ENCODE results near the gene SDS. TPM values are rescaled to one million over a fixed set of nuclear protein-coding genes. Genes with fewer than 3 reads are reported as not detected.

Gene SDS
- total RNA-seq, 2 experiments from 2014 or later, result not detected

DNA sequence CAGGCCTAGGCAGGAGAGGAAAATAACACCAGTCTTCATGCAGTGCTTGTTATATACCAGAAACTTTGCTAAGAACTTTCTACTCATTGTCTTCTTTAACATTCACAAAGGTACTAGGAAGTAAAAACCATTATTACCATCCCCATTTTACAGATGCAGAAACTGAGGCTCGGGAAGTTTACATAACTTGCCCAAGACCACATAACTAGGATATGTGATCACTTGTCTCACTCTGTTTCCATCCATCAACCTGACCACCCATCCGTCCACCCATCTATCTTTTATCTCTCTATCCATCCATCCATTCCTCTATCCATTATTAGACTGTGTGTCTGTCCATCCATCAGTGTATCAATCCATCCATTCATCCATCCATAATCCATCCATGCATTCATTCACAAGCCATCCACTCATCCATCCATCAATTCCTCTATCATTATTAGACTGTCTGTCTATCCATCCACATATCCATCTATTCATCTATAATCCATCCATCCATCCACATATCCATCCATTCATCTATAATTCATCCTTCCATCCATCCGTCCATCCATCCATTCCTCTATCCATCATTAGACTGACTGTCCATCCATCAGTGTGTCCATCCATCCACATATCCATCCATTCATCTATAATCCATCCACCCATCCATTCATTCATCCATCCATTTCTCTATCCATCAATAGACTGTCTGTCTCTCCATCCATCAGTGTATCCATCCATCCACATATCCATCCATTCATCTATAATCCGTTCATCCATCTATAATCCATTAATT lies 35.0 kb upstream of the SDS start:
- H3K27ac Mint-ChIP-seq, result no peak overlapping the region
- no peaks in the 10 kb centered on the region for H3K4me1 Mint-ChIP-seq
- no peaks in the 10 kb centered on the region for H3K27me3 Mint-ChIP-seq
- no peak overlapping the region for H3K4me3 Mint-ChIP-seq
- DNase-seq, result no peak
- no peaks in the 10 kb centered on the region for H3K36me3 Mint-ChIP-seq (ENCODE audit: low read depth)
- ChIA-PET POLR2A (no interaction called here), CTCF (no interaction called here)
- no peaks in the 10 kb centered on the region for H3K9me3 Mint-ChIP-seq

DNA sequence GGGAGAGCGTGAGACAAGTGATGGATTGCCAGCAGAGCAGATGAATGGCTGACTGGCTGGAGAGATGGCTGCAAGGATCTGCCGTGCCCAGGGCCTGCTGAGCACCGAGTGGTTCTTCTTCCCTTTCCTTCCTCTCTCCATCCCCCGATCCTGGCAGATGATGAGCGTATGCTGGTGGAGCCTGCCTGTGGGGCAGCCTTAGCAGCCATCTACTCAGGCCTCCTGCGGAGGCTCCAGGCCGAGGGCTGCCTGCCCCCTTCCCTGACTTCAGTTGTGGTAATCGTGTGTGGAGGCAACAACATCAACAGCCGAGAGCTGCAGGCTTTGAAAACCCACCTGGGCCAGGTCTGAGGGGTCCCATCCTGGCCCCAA lies 34.0 kb upstream of the SDS start:
- ChIA-PET CTCF (no interaction called here), POLR2A (no interaction called here)
- Mint-ChIP-seq H3K27ac (no peak overlapping the region), H3K4me3 (no peak overlapping the region), H3K9me3 (no peaks in the 10 kb centered on the region), H3K4me1 (no peaks in the 10 kb centered on the region), H3K27me3 (no peaks in the 10 kb centered on the region), H3K36me3 (ENCODE audit: low read depth) (no peaks in the 10 kb centered on the region)
- no peak for DNase-seq

DNA sequence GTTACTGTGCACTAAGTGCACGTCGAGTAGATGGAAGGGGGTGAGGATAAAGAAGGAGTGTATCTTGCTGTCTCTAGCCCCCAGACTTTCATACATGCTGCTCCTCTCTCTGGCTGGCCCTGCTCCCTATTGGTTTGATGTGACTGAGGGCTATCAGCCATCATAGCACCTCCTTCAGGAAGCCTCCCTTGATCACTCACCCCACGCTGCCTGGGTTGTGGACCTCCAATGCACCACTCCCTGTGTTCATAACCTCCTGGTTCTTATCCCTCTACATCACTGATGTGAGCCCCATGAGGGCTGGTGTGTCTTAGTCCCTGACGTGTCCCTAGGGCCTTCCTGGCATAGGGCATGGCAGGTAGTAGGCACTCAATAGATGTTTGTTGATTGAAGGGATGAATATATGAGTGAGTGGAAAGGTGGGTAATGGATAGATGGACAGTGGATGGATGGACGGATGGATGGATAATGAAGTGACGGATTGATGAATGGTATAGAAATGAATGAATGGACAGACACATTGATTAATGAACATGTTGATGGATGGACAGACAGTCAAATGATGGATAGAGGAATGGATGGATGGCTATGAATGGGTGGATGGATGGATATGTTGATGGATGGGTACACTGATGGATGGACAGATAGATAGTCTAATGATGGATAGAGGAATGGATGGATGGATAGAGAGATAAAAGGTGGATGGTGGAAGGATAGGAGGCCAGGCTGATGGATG lies 33.5 kb upstream of the SDS start:
- Mint-ChIP-seq H3K4me3 (no peak overlapping the region), H3K27ac (no peak overlapping the region), H3K9me3 (no peaks in the 10 kb centered on the region), H3K36me3 (ENCODE audit: low read depth) (no peaks in the 10 kb centered on the region), H3K4me1 (no peaks in the 10 kb centered on the region), H3K27me3 (no peaks in the 10 kb centered on the region)
- CTCF ChIA-PET, result no interaction called here
- POLR2A ChIA-PET, result no interaction called here
- no peak for DNase-seq

DNA sequence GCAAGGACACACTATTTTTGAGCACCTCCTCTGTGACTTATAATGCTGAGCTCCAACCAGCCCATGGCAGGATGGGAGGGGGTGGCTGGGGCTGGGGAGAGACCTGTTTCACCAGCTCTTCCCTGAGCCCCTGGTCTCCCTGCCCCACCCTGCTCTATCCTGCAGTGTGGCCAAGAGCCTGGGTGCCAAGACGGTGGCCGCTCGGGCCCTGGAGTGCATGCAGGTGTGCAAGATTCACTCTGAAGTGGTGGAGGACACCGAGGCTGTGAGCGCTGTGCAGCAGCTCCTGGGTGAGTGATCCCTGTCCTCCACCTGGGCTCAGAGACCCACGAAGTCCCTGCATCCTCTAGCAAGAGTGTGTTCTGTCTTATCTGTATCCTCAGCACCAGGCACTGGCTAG lies 32.9 kb upstream of the SDS start:
- H3K9me3 Mint-ChIP-seq, result no peaks in the 10 kb centered on the region
- no peak for DNase-seq
- H3K36me3 Mint-ChIP-seq (ENCODE audit: low read depth), result no peaks in the 10 kb centered on the region
- CTCF ChIA-PET, result no interaction called here
- no peaks in the 10 kb centered on the region for H3K4me1 Mint-ChIP-seq
- H3K4me3 Mint-ChIP-seq, result no peak overlapping the region
- no peaks in the 10 kb centered on the region for H3K27me3 Mint-ChIP-seq
- POLR2A ChIA-PET, result no interaction called here
- no peak overlapping the region for H3K27ac Mint-ChIP-seq

DNA sequence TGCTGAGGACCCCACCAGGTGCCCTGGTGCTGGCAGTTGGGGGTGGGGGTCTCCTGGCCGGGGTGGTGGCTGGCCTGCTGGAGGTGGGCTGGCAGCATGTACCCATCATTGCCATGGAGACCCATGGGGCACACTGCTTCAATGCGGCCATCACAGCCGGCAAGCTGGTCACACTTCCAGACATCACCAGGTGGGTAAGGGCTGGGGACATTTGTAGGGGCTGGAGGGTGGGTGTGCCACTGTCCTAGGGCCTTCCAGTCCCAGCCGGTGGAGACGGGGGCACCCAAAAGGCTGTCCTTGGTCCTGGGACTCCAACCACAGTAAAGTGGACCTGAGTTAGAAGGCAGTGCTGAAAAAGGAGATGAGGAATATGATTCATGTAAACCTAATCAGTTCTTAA lies 31.7 kb upstream of the SDS start:
- H3K4me3 Mint-ChIP-seq, result no peak overlapping the region
- DNase-seq, result no peak
- no peak overlapping the region for H3K27ac Mint-ChIP-seq
- POLR2A ChIA-PET, result no interaction called here
- H3K4me1 Mint-ChIP-seq, result no peaks in the 10 kb centered on the region
- CTCF ChIA-PET, result interaction anchor here (1.4 kb wide), 1 partner anchor 10 kb away, joined by 3 read pairs; no protein-coding TSS in a partner anchor
- no peaks in the 10 kb centered on the region for H3K9me3 Mint-ChIP-seq
- H3K27me3 Mint-ChIP-seq, result no peaks in the 10 kb centered on the region
- no peaks in the 10 kb centered on the region for H3K36me3 Mint-ChIP-seq (ENCODE audit: low read depth)

DNA sequence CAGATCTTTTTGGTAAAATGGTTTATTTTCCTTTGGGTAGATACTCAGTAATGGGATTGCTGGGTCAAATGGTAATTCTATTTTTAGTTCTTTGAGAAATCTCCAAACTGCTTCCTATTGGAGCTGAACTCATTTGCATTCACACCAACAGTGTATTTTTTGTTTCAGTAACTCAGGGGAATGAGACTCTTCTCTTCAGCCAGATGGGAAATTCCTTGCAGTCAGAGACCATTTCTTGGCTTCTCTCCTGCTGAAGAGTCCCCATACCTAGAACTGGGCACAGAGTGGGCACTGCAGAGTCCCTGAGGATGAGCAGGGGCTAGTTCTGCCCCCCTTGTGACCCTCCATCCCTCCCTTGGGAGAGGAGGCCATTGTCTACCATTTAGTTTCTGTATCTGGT lies 29.3 kb upstream of the SDS start:
- Mint-ChIP-seq H3K36me3 (ENCODE audit: low read depth) (no peaks in the 10 kb centered on the region), H3K4me1 (no peaks in the 10 kb centered on the region), H3K27ac (no peak overlapping the region), H3K9me3 (no peaks in the 10 kb centered on the region), H3K4me3 (no peak overlapping the region), H3K27me3 (peaks cover 3% of the 10 kb centered on the region)
- DNase-seq, result no peak
- ChIA-PET POLR2A (no interaction called here), CTCF (no interaction called here)

DNA sequence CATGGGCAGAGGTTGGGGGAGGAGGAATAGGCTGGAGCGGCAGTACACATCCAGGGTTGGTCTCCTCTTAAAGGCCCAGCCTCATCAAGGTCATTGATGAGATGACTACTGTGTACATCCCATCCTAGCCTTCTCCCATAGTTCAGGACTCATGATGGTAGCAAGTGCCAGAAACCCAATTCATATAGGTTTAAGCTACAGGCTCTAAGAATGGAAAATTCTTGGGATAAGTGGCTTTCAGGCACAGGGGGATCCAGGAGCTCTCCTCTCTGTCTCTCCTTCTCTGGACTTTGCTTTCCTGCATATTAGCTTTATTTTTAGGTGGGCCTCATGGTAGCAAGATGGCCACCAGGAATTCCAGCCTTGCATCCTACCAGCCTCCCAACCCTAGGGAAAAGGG lies 24.8 kb upstream of the SDS start:
- Mint-ChIP-seq H3K9me3 (no peaks in the 10 kb centered on the region), H3K27me3 (peaks cover 3% of the 10 kb centered on the region), H3K36me3 (ENCODE audit: low read depth) (no peaks in the 10 kb centered on the region), H3K4me1 (peaks cover 6% of the 10 kb centered on the region), H3K4me3 (no peak overlapping the region), H3K27ac (no peak overlapping the region)
- ChIA-PET CTCF (interaction anchor here (0.6 kb wide), 4 partner anchors 165 to 401 kb away, joined by 3 to 6 read pairs (median 4); no protein-coding TSS in a partner anchor), POLR2A (interaction anchor here (0.7 kb wide), 1 partner anchor 19 kb away, joined by 3 read pairs; no protein-coding TSS in a partner anchor)
- DNase-seq, result no peak

DNA sequence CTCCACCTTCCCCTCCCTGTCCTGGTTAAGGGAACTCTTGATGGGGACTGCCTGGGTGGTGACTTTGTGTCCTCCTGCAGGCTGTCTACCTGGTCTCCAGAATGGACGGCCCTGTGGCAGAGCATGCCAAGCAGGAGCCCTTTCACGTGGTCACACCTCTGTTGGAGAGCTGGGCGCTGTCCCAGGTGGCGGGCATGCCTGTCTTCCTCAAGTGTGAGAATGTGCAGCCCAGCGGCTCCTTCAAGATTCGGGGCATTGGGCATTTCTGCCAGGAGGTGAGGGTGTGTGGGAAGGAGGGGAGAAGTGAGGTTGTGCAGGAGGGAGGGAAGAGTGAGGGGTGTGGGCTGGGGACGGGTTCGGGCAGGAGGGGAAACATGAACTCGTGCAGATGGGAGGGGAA lies 24.2 kb upstream of the SDS start:
- Mint-ChIP-seq H3K4me1 (peaks cover 10% of the 10 kb centered on the region), H3K27me3 (peaks cover 3% of the 10 kb centered on the region), H3K4me3 (no peak overlapping the region), H3K9me3 (no peaks in the 10 kb centered on the region), H3K27ac (no peak overlapping the region), H3K36me3 (ENCODE audit: low read depth) (no peaks in the 10 kb centered on the region)
- ChIA-PET POLR2A (no interaction called here), CTCF (interaction anchor here (0.6 kb wide), 1 partner anchor 392 kb away, joined by 3 read pairs; no protein-coding TSS in a partner anchor)
- no peak for DNase-seq

DNA sequence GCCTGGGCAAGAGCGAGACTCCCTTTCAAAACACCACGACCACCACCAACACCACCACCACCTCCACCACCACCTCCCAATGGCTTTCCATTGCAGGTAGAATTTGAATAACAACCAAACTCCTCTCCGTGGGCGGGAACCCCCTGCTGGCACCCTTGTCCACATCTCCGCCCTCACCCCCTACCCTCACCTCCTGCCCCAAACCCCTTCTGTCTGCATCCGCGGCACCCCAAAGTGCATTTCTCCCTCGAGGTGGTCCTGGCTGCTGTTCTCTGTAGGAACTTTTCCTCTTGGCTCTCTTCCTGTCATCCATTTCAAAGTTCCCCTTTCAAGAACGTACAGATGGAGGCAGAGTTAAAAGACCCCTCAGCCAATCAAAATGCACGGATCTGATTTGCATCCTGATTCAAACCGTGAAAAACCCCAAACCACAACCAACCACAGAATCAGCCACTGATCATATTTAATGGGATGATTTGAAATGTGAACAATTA lies 22.3 kb upstream of the SDS start:
- H3K36me3 Mint-ChIP-seq (ENCODE audit: low read depth), result no peaks in the 10 kb centered on the region
- H3K9me3 Mint-ChIP-seq, result no peaks in the 10 kb centered on the region
- peaks cover 3% of the 10 kb centered on the region for H3K27me3 Mint-ChIP-seq
- DNase-seq, result no peak
- H3K4me1 Mint-ChIP-seq, result peaks cover 21% of the 10 kb centered on the region
- POLR2A ChIA-PET, result no interaction called here
- H3K4me3 Mint-ChIP-seq, result no peak overlapping the region
- CTCF ChIA-PET, result interaction anchor here (0.7 to 1.5 kb wide), 7 partner anchors 9 to 250 kb away, joined by 3 to 4 read pairs (median 3); partner anchors contain the start of gene SDS
- no peak overlapping the region for H3K27ac Mint-ChIP-seq

DNA sequence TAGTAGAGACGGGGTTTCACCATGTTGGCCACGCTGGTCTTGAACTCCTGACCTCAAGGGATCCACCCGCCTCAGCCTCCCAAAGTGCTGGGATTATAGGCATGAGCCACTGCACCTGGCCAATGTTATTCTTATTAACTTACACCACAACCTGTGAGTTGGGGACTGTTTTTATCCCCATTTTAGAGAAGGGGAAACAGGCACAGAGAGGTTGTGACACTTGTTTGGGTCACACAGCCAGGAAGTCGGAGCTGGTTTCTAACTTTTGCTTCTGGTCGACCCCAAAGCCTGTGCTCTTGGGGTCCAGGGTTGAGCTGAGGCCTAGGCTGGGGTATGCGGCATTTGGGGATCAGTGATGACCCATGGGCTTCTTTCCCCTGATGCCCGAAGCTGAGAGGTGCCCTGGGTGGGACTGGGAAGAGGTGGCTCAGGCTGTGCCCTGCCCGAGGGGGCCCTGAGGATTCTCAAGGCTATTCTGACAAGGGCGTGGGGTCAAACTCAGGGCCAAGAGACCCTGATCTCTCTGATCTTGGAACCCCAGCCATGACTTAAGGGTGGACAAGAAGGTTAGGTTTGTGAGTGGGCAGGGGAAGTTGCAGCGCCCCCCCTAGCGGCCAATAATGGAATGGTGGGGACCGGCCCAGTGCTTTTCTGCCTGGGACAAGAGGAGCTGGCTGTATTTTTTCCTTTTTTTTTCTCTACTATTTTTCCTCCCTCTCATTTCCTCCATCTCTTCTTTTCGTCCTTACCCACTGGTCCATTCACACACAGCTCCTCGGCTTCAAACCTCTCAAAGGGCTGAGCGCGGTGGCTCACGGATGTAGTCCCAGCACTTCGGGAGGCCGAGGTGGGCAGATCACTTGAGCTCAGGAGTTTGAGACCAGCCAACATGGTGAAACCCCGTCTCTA lies 21.5 kb upstream of the SDS start:
- ChIA-PET CTCF (interaction anchor here (0.6 to 1.5 kb wide), 9 partner anchors 10 to 984 kb away, joined by 3 to 5 read pairs (median 3); partner anchors contain the start of gene SDS), POLR2A (no interaction called here)
- no peaks in the 10 kb centered on the region for H3K36me3 Mint-ChIP-seq (ENCODE audit: low read depth)
- H3K9me3 Mint-ChIP-seq, result no peaks in the 10 kb centered on the region
- DNase-seq, result peak; percentile 57
- H3K27me3 Mint-ChIP-seq, result peaks cover 3% of the 10 kb centered on the region
- H3K27ac Mint-ChIP-seq, result no peak overlapping the region
- H3K4me1 Mint-ChIP-seq, result peaks cover 21% of the 10 kb centered on the region
- H3K4me3 Mint-ChIP-seq, result no peak overlapping the region

DNA sequence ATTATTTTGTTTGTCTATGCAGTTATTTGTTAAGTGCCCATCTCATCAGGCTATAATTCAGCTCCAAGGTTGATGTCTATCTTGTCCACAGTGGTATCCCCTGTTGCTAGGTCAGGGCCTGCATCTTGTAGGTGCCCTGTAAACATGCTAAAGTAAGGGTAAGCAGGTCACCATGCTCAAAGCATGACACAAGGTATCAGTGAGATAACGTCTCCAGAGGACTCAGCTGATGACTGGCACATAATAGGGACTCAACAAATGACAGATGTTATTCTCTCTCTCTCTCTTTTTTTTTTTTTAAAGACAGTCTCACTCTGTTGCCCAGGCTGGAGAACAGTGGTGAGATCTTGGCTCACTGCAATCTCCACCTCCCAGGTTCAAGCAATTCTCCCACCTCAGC lies 20.8 kb upstream of the SDS start:
- no peak for DNase-seq
- CTCF ChIA-PET, result interaction anchor here (0.6 to 1.5 kb wide), 5 partner anchors 11 to 983 kb away, joined by 3 to 5 read pairs (median 4); partner anchors contain the start of gene SDS
- Mint-ChIP-seq H3K36me3 (ENCODE audit: low read depth) (no peaks in the 10 kb centered on the region), H3K27me3 (no peaks in the 10 kb centered on the region), H3K27ac (no peak overlapping the region), H3K9me3 (no peaks in the 10 kb centered on the region), H3K4me1 (peaks cover 21% of the 10 kb centered on the region), H3K4me3 (no peak overlapping the region)
- POLR2A ChIA-PET, result no interaction called here

DNA sequence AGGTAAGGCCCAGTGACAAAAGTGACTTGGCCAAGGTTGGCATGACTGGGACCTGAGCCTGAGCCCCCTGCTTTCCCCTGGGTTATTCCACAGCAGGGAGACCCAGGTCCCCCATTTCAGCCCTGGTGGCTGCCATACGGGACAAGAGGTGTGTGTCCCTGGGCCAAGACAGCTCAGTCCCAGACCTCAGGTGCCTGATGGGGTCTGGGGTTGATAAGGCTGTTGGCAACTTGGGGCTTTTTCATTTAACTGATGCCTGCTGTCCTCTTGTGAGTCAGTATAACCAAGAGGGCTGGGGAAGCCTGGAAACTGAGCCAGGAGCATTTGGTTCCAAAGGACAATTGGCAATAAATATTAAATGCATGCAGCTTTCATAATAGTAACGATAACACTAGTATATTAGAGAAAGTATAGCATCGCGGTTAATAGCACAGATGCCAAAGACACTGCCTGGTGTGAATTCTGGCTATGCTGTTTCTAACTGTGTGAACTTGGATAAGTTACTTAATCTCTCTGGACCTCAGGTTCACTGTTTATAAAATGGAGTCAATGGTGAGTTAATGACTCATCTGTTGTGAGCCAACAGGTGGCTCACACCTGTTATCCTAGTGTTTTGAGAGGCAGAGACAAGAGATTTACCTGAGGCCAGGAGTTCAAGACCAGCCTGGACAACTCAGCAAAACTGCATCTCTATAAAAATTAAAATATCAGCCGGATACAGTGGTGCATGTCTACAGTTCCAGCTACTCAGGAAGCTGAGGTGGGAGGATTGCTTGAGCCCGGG lies 19.4 kb upstream of the SDS start:
- CTCF ChIA-PET, result interaction anchor here (1.1 kb wide), 1 partner anchor 37 kb away, joined by 3 read pairs; no protein-coding TSS in a partner anchor
- no peak for DNase-seq
- H3K9me3 Mint-ChIP-seq, result no peaks in the 10 kb centered on the region
- H3K27ac Mint-ChIP-seq, result peak overlapping the region; percentile 97
- H3K4me1 Mint-ChIP-seq, result peaks cover 21% of the 10 kb centered on the region
- no peaks in the 10 kb centered on the region for H3K36me3 Mint-ChIP-seq (ENCODE audit: low read depth)
- POLR2A ChIA-PET, result interaction anchor here (0.5 kb wide), 1 partner anchor 1431 kb away, joined by 8 read pairs; no protein-coding TSS in a partner anchor
- H3K4me3 Mint-ChIP-seq, result peak overlapping the region; percentile 92
- H3K27me3 Mint-ChIP-seq, result peaks cover 2% of the 10 kb centered on the region
